A673 (cell line): ENCODE measurements around the gene STPG1. TPM values are rescaled to one million over a fixed set of nuclear protein-coding genes. Genes with fewer than 3 reads are reported as not detected.

ENCODE experiments used
- BruUV-seq: library from RNA; stranded (reverse); fragments of 400-500 nt; replicated peaks from 2 replicates; lab custom pipeline; 2021; lab: Mats Ljungman, UMichigan
- CTCF ChIA-PET: fragments of 300-600 bp; sonication (Branson Sonifier 250); formaldehyde crosslinking; loops from one replicate; lab custom pipeline; 2022; ENCODE audit warnings: antibody characterized with exemption; lab: Charles Lee
- POLR2A ChIA-PET: fragments of 300-600 bp; sonication (Branson Sonifier 250); formaldehyde crosslinking; loops from one replicate; lab custom pipeline; 2022; ENCODE audit warnings: antibody characterized with exemption; ENCODE audit not compliant: low non-redundant PET; lab: Charles Lee
- DNase-seq: peaks from one replicate; pipeline ENCODE4 v3.0.0-alpha.2; 2015; ENCODE audit warnings: low spot score
- H3K27ac ChIP-seq: fragments of 200-600 bp; sonication (generic); 2 replicates; pipeline ENCODE4 v1.5.1; 2016; ENCODE audit warnings: mixed run types, low read depth, mild to moderate bottlenecking, mixed read lengths, antibody characterized with exemption, low read length; ENCODE audit not compliant: poor library complexity, severe bottlenecking
- H3K27me3 ChIP-seq: fragments of 200-600 bp; sonication (generic); replicated peaks from 2 replicates; pipeline ENCODE4 v1.6.1; 2017; ENCODE audit warnings: mixed run types, low read depth, mild to moderate bottlenecking, mixed read lengths, antibody characterized with exemption, low read length; ENCODE audit not compliant: insufficient read depth, poor library complexity
- H3K36me3 ChIP-seq: fragments of 200-600 bp; sonication (generic); 2 replicates; pipeline ENCODE4 v1.6.1; 2016; ENCODE audit warnings: mixed run types, mild to moderate bottlenecking, mixed read lengths, antibody characterized with exemption, low read length; ENCODE audit not compliant: insufficient read depth, poor library complexity, severe bottlenecking
- H3K4me1 ChIP-seq: fragments of 200-600 bp; sonication (generic); 2 replicates; pipeline ENCODE4 v1.6.1; 2017; ENCODE audit warnings: mixed run types, mild to moderate bottlenecking, mixed read lengths, antibody characterized with exemption, low read length; ENCODE audit not compliant: insufficient read depth, poor library complexity, severe bottlenecking
- H3K4me3 ChIP-seq: fragments of 200-600 bp; sonication (generic); 2 replicates; pipeline ENCODE4 v1.5.1; 2016; ENCODE audit warnings: low read depth, mixed run types, mild to moderate bottlenecking, mixed read lengths, low read length; ENCODE audit not compliant: poor library complexity, severe bottlenecking
- H3K9me3 ChIP-seq: fragments of 200-600 bp; sonication (generic); 2 replicates; pipeline ENCODE4 v1.6.1; 2016; ENCODE audit warnings: mixed run types, low read depth, mild to moderate bottlenecking, mixed read lengths, antibody characterized with exemption, low read length; ENCODE audit not compliant: poor library complexity, severe bottlenecking
- CTCF ChIP-seq: fragments of 300-800, 200-600 bp; sonication (generic); conservative IDR thresholded peaks from 2 replicates; pipeline ENCODE4 v1.5.1; 2017; ENCODE audit warnings: low read depth, mild to moderate bottlenecking, antibody characterized with exemption, low read length, moderate library complexity, mixed read lengths
- EZH2 ChIP-seq: fragments of 200-600 bp; sonication (generic); IDR thresholded peaks from 2 replicates; pipeline ENCODE4 v1.6.1; 2017; ENCODE audit warnings: borderline replicate concordance, low read depth, mild to moderate bottlenecking, mixed read lengths, antibody characterized with exemption, low read length; ENCODE audit not compliant: poor library complexity, severe bottlenecking
- intact Hi-C: fragments of 100-400 bp; cut with micrococcal nuclease; formaldehyde crosslinking; loops from one replicate; pipeline ENCODE4 v1.10.0; 2022; ENCODE audit not compliant: unreplicated experiment
- total RNA-seq: library from RNA; stranded (reverse); gene quantifications from 2 replicates; pipeline ENCODE4 v1.2.3, GENCODE V29; 2021

The STPG1 gene
- total RNA-seq, 1 experiment from 2014 or later, result 7.2 TPM

GRCh38 chr1:24362982-24363614 lies 50.5 kb downstream of the STPG1 start:
- Histone ChIP-seq H3K9me3 (no peaks in the 10 kb centered on the region), H3K27ac (no peak overlapping the region), H3K36me3 (no peaks in the 10 kb centered on the region), H3K4me3 (no peak overlapping the region), H3K27me3 (no peaks in the 10 kb centered on the region), H3K4me1 (peaks cover 19% of the 10 kb centered on the region)
- no peak for TF ChIP-seq CTCF
- no peak for TF ChIP-seq EZH2
- ChIA-PET POLR2A (no interaction called here), CTCF (no interaction called here)
- intact Hi-C loops, result no loop called here
- DNase-seq, result no peak
- BruUV-seq, result no TSS peak

GRCh38 chr1:24362396-24362795 lies 51.2 kb downstream of the STPG1 start:
- no TSS peak for BruUV-seq
- Histone ChIP-seq H3K36me3 (no peaks in the 10 kb centered on the region), H3K9me3 (no peaks in the 10 kb centered on the region), H3K4me1 (peaks cover 19% of the 10 kb centered on the region), H3K27me3 (no peaks in the 10 kb centered on the region), H3K4me3 (no peak overlapping the region), H3K27ac (no peak overlapping the region)
- POLR2A ChIA-PET, result no interaction called here
- intact Hi-C loops, result no loop called here
- CTCF ChIA-PET, result no interaction called here
- TF ChIP-seq CTCF (no peak), EZH2 (no peak)
- DNase-seq, result no peak

GRCh38 chr1:24361811-24362210 lies 51.8 kb downstream of the STPG1 start:
- TF ChIP-seq EZH2, result no peak
- TF ChIP-seq CTCF, result no peak
- Histone ChIP-seq H3K27ac (no peak overlapping the region), H3K4me3 (no peak overlapping the region), H3K9me3 (no peaks in the 10 kb centered on the region), H3K36me3 (no peaks in the 10 kb centered on the region), H3K4me1 (peaks cover 19% of the 10 kb centered on the region), H3K27me3 (no peaks in the 10 kb centered on the region)
- ChIA-PET CTCF (no interaction called here), POLR2A (no interaction called here)
- intact Hi-C loops, result no loop called here
- BruUV-seq, result no TSS peak
- no peak for DNase-seq
